Neural cell (in vitro differentiated cells): Measurements from ENCODE around the gene PRM1. TPM values are rescaled to one million over a fixed set of nuclear protein-coding genes. Genes with fewer than 3 reads are reported as not detected.

Source experiments
- H2AFZ ChIP-seq: fragments of 200-600, 300-800 bp; sonication (generic), shearing (Covaris generic); 2 replicates; pipeline ENCODE4 v1.6.0; 2014; ENCODE audit warnings: low read depth, mild to moderate bottlenecking, antibody characterized with exemption, low read length, moderate library complexity
- H3F3A ChIP-seq: fragments of 200-600 bp; shearing (Covaris generic); 2 replicates; pipeline ENCODE4 v1.6.1; 2016; ENCODE audit warnings: mild to moderate bottlenecking, moderate library complexity, mixed read lengths, antibody characterized with exemption, low read length; ENCODE audit not compliant: insufficient read depth, poor library complexity, severe bottlenecking
- H3K27ac ChIP-seq: fragments of 200-600, 300-800 bp; sonication (generic), shearing (Covaris generic); 2 replicates; pipeline ENCODE4 v1.5.1; 2014; ENCODE audit warnings: mild to moderate bottlenecking, low read length, moderate library complexity
- H3K27me3 ChIP-seq: fragments of 300-800, 200-600 bp; sonication (generic), shearing (Covaris generic); 2 replicates; pipeline ENCODE4 v1.6.0; 2014; ENCODE audit warnings: mild to moderate bottlenecking, low read depth, low read length, moderate library complexity; ENCODE audit not compliant: insufficient read depth
- H3K36me3 ChIP-seq: fragments of 300-800, 200-600 bp; sonication (generic), shearing (Covaris generic); 2 replicates; pipeline ENCODE4 v1.5.1; 2014; ENCODE audit warnings: mild to moderate bottlenecking, antibody characterized with exemption, low read length, moderate library complexity; ENCODE audit not compliant: insufficient read depth
- H3K4me2 ChIP-seq: fragments of 300-800, 200-600 bp; sonication (generic), shearing (Covaris generic); 2 replicates; pipeline ENCODE4 v1.6.0; 2014; ENCODE audit warnings: mild to moderate bottlenecking, low read length
- H3K4me3 ChIP-seq: fragments of 300-800, 200-600 bp; sonication (generic), shearing (Covaris generic); 2 replicates; pipeline ENCODE4 v1.5.1; 2014; ENCODE audit warnings: mild to moderate bottlenecking, low read length, moderate library complexity
- H3K79me2 ChIP-seq: fragments of 200-600 bp; shearing (Covaris generic); replicated peaks from 2 replicates; pipeline ENCODE4 v1.6.0; 2014; ENCODE audit warnings: mild to moderate bottlenecking, low read length, moderate library complexity; ENCODE audit not compliant: insufficient read depth
- H3K9ac ChIP-seq: fragments of 300-800, 200-600 bp; sonication (generic), shearing (Covaris generic); 2 replicates; pipeline ENCODE4 v1.6.1; 2016; ENCODE audit warnings: mild to moderate bottlenecking, low read length, mixed read lengths
- H3K9me2 ChIP-seq: fragments of 200-600 bp; shearing (Covaris generic); 2 replicates; pipeline ENCODE4 v1.6.1; 2016; ENCODE audit warnings: mild to moderate bottlenecking, low read length, mixed read lengths; ENCODE audit not compliant: insufficient read depth
- H3K9me3 ChIP-seq: fragments of 200-600, 300-800 bp; sonication (generic), shearing (Covaris generic); 2 replicates; pipeline ENCODE4 v1.6.1; 2016; ENCODE audit warnings: mild to moderate bottlenecking, mixed run types, low read length, moderate library complexity, mixed read lengths
- H4K20me1 ChIP-seq: fragments of 200-600 bp; shearing (Covaris generic); 2 replicates; pipeline ENCODE4 v1.6.1; 2016; ENCODE audit warnings: mild to moderate bottlenecking, mixed run types; ENCODE audit not compliant: insufficient read depth
- CTCF ChIP-seq: fragments of 450-650 bp; IDR thresholded peaks from 2 replicates; pipeline ENCODE4 v1.5.1; 2014; ENCODE audit warnings: antibody characterized with exemption, mild to moderate bottlenecking, moderate library complexity; ENCODE audit not compliant: poor library complexity, severe bottlenecking
- EP300 ChIP-seq: fragments of 450-650 bp; conservative IDR thresholded peaks from 2 replicates; pipeline ENCODE4 v1.6.1; 2014; ENCODE audit warnings: antibody characterized with exemption, mild to moderate bottlenecking, moderate library complexity; ENCODE audit not compliant: poor library complexity, severe bottlenecking
- EZH2 ChIP-seq: fragments of 200-600, 300-800 bp; shearing (Covaris generic), sonication (generic); IDR thresholded peaks from 2 replicates; pipeline ENCODE4 v1.6.1; 2014; ENCODE audit warnings: antibody characterized with exemption, low read length, borderline replicate concordance, mild to moderate bottlenecking; ENCODE audit not compliant: insufficient read depth, poor library complexity, severe bottlenecking
- MXI1 ChIP-seq: fragments of 450-650 bp; conservative IDR thresholded peaks from 2 replicates; pipeline ENCODE4 v1.6.1; 2014; ENCODE audit warnings: antibody characterized with exemption, mild to moderate bottlenecking; ENCODE audit not compliant: poor library complexity, severe bottlenecking
- POLR2AphosphoS5 ChIP-seq: IDR thresholded peaks from 2 replicates; pipeline ENCODE4 v1.6.1; 2012
- RAD21 ChIP-seq: fragments of 450-650 bp; conservative IDR thresholded peaks from 2 replicates; pipeline ENCODE4 v1.6.1; 2014; ENCODE audit warnings: antibody characterized with exemption, mild to moderate bottlenecking, moderate library complexity
- REST ChIP-seq: IDR thresholded peaks from 2 replicates; pipeline ENCODE4 v1.6.1; 2012; ENCODE audit warnings: borderline replicate concordance
- SMC3 ChIP-seq: fragments of 450-650 bp; conservative IDR thresholded peaks from 2 replicates; pipeline ENCODE4 v1.6.1; 2014; ENCODE audit warnings: antibody characterized with exemption, mild to moderate bottlenecking, moderate library complexity; ENCODE audit not compliant: poor library complexity
- TAF1 ChIP-seq: IDR thresholded peaks from 2 replicates; pipeline ENCODE4 v1.6.1; 2012; ENCODE audit warnings: low read depth
- polyA plus RNA-seq: library from polyadenylated mRNA; depleted of rRNA; stranded (reverse); fragments of >200 nt; gene quantifications from 2 replicates; pipeline ENCODE4 v1.2.3, GENCODE V29; 2014

PRM1 gene
- polyA plus RNA-seq, 1 donor from 2014 or later = not detected

- Histone ChIP-seq H3K79me2 (no peaks in the 10 kb centered on the region), H2AFZ (no peak within 1 kb of the TSS), H4K20me1 (no peaks in the 10 kb centered on the region), H3K36me3 (no peaks in the 10 kb centered on the region), H3K4me2 (no peak within 1 kb of the TSS), H3K27me3 (peaks cover 39% of the 10 kb centered on the region), H3K9ac (peak within 1 kb of the TSS; percentile 53), H3K27ac (no peak within 1 kb of the TSS), H3K9me2 (no peaks in the 10 kb centered on the region), H3K4me3 (peak within 1 kb of the TSS; percentile 76), H3F3A (no peaks in the 10 kb centered on the region), H3K9me3 (no peaks in the 10 kb centered on the region)
- no peak for TF ChIP-seq REST
- peak; percentile 80 for TF ChIP-seq CTCF
- peak; percentile 37 for TF ChIP-seq TAF1
- TF ChIP-seq EZH2 = no peak
- TF ChIP-seq SMC3 = peak; percentile 68
- TF ChIP-seq MXI1 = peak; percentile 44
- peak; percentile 56 for TF ChIP-seq POLR2AphosphoS5
- TF ChIP-seq RAD21 = peak; percentile 56
Measured at GRCh38 chr16:11255737-11256660, 25.1 kb downstream of the PRM1 start, which contains the start of gene SOCS1. Gene SOCS1, minus strand, starts transcription at chr16:11256204. Its CDS starts 726 bp downstream, at chr16:11255478.

GRCh38 chr16:11254913-11255736 lies 26.0 kb downstream of the PRM1 start:
- Histone ChIP-seq H3K79me2 (no peaks in the 10 kb centered on the region), H3K9ac (peak overlapping the region; percentile 53), H3K36me3 (no peaks in the 10 kb centered on the region), H3K27ac (no peak overlapping the region), H3F3A (no peaks in the 10 kb centered on the region), H3K9me2 (no peaks in the 10 kb centered on the region), H4K20me1 (no peaks in the 10 kb centered on the region), H3K4me3 (peak overlapping the region; percentile 76), H3K4me2 (no peak overlapping the region), H3K27me3 (peaks cover 39% of the 10 kb centered on the region), H3K9me3 (no peaks in the 10 kb centered on the region), H2AFZ (no peak overlapping the region)
- no peak for TF ChIP-seq SMC3
- TF ChIP-seq POLR2AphosphoS5 = no peak
- no peak for TF ChIP-seq REST
- no peak for TF ChIP-seq RAD21
- no peak for TF ChIP-seq TAF1
- TF ChIP-seq CTCF = no peak
- no peak for TF ChIP-seq EP300
- no peak for TF ChIP-seq MXI1
- no peak for TF ChIP-seq EZH2
